GM21381 (cell line): ENCODE measurements around the gene XYLT2.
A peak's percentile ranks its signal among the peaks of the same experiment; 100 is the strongest.
"Not testable (repeated sequence)": the region's sequence is repeated elsewhere in the genome, so short reads cannot be mapped to it uniquely, and the experiment has no call there.

ENCODE experiments used
- ATAC-seq: cut with Tn5 transposase; IDR thresholded peaks from one replicate; pipeline ENCODE4 v1.9.1; 2021; ENCODE audit warnings: mild to moderate bottlenecking, moderate library complexity; ENCODE audit not compliant: unreplicated experiment

The XYLT2 gene

GRCh38 chr17:50345432-50346312 lies at the start of gene XYLT2:
TSS of gene XYLT2 (plus strand) at chr17:50346126. CDS start at chr17:50346141, 15 bp downstream.
- ATAC-seq: peak; percentile 81

GRCh38 chr17:50297407-50297865 lies 48.5 kb upstream of the XYLT2 start:
- peak; percentile 65 for ATAC-seq

DNA sequence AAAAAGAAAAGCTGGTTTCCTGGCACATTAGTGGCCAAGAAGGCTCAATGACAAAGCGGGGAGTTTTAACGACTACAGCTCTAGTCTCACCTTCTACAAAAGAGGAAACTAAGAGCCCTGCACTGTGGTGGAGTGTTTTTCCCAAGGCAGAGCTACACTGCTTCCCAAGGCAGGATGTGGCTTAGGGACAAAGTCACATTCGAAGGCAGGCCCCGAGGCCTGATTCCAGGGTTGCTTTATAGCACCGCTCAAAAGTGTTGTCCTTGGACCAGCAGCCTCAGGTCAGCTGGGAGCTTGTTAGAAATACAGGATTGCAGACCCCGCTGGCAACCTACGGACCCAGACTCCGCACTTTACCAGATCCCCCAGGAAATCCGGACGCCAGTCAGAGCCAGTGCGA lies 47.9 kb upstream of the XYLT2 start:
- no peak for ATAC-seq

GRCh38 chr17:50299776-50300175 lies 46.1 kb upstream of the XYLT2 start:
- ATAC-seq: no peak

- not testable (repeated sequence) for ATAC-seq
Measured at GRCh38 chr17:50300824-50301223, 45.1 kb upstream of the XYLT2 start.

- no peak for ATAC-seq
Measured at GRCh38 chr17:50301891-50302584, 43.9 kb upstream of the XYLT2 start.

GRCh38 chr17:50303051-50303450 lies 42.9 kb upstream of the XYLT2 start:
- ATAC-seq: no peak

DNA sequence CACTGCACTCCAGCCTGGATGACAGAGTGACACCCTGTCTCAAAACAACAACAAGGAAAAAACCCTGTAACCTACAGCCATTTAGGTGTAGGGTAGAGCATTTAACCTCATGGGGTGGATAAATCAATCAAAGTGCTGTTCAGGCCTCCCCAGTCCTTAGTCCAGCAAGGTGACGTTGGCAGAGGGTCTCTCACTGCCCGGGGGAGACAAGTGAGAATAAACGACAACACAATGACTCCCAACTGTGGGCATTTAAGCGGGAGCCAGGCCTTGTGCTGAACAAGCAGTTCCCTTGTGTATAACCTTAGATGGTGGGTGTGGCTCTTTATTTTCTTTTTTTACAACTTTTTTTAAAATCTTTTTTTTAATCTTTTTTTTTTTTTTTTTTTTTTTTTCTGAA lies 42.3 kb upstream of the XYLT2 start:
- no peak for ATAC-seq

DNA sequence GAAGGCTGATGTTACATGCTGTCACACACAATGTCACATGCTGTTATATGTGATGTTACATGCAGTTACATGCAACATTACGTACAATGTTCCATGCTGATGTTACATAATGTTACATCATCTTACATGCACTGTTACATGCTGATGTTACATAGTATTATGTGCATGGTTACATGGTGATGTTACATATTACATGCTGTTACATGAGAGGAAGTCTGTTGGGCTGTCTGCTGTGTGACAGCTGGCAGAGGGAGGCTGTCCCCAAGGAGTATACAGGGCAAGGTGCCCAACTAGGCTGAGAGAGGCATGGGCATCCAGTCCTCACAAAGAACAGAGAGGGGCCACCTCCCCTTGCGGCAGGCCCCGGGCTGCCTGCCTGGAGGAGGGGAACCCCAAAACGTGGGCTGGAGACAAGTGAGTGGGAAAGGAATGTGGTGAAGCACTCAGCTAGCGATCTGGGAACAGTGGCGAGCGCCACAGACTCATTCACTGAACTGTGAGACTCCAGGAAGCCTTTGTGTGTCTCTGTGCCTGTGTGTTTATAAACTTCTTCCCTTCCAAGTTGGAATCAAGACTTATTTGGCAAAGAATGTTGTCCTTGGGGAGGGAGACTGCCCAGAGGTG lies 41.0 kb upstream of the XYLT2 start:
- no peak for ATAC-seq

GRCh38 chr17:50307654-50308053 lies 38.3 kb upstream of the XYLT2 start:
- ATAC-seq: no peak

GRCh38 chr17:50308666-50309065 lies 37.3 kb upstream of the XYLT2 start:
- ATAC-seq: no peak

DNA sequence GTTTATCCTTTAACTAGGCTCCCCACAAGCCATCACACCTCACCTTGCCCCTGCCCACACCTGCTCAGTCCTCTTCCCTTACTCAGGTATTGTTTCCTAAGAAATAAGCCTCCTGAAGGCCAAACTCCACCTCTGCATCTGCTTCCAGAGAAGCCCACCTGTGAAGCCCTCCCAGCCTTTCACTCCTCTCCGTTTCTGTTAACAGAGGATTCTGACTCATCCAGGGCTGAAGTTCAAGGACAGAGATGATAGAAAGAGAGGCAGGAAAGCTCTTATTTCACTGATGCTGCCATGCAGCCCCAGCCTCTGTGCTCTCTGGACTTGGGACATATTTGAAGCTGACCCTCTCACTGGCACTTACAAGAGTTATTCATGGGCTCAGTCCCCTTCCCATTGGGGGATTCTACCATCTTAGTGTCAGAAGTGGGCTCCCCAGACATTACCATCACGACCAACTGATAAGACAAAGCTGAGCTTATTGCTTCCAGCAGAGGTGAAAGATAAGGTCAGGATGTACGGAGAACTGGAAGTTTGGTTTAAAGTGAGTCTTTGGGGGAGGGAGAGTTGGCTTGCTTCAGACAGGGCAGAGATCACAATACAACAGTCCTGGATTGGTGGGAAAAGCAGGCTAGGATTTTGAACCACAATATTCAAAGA lies 35.3 kb upstream of the XYLT2 start:
- ATAC-seq: peak; percentile 21

GRCh38 chr17:50311112-50311460 lies 34.8 kb upstream of the XYLT2 start:
- peak; percentile 77 for ATAC-seq

- ATAC-seq: no peak
Measured at GRCh38 chr17:50311483-50311882, 34.4 kb upstream of the XYLT2 start.

DNA sequence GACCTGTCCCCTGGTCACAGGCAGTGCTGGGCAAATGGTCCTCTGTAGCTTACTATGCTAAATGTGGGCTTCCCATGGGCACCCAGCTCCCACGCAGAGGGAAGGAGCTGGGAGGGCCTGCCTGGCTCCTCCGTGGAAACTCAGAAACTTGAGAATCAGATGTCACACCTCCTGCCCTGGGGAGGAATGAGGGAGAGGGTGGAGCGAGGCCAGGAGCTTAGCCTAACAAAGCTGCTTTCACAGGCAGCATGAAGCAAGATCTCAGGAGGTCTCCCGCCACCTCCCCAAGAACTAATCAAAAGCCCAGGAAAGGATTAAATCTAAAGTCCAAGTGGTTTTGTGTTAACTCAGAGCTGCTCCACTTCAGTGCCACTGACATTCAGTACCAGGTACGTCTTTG lies 33.6 kb upstream of the XYLT2 start:
- no peak for ATAC-seq

DNA sequence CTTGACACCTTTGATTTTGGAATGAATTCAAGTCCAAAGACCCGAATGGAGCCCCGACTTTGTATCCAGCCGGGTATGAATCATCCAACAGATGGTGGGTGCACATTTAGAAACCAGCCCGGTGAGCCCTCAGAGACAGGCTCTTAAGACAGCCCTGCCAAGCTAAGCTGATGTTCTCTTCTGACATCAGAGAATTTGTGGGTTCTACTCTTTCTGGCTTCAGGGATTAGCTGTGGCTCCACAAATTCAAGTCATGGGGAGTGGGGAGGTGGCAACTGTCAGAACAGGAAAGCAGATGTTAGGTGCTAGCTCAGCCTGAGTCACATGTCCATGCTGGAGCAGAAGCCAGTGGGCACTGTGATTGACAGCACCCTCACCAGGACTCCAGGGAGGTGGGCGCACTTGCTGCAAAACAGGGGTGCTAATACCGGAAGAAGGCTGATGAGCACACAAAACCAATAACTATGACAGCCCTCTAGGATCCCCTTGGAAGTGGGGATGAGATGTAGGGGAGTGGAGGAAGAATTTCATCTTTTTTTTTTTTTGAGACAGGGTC lies 31.4 kb upstream of the XYLT2 start:
- no peak for ATAC-seq

DNA sequence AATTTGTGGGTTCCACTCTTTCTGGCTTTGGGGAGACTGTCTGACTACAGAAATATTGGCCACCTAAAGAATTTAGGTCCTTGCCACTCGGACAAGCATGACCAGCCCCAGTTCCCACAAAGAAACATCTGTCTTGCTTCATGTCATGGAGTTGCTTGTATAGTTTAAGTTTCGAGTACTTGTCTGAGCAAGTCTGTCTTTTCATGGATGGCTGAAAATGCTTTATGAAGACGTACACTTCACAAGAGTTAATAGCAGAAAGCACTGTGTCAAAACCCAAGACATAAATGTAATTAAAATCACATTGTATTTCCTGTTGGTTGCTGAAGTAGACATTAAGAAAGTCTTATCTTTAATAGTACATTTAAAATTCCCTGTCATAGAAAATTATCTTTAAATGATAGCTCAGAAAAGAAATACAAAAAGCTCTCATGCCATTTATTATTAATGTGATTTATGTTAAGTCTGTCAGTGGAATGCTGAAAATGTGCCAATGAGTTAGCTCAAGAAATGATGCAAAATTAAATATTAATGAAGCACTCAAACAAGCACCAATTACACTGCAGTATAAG lies 29.8 kb upstream of the XYLT2 start:
- no peak for ATAC-seq

- ATAC-seq: not testable (repeated sequence)
Measured at GRCh38 chr17:50316660-50317059, 29.3 kb upstream of the XYLT2 start.

DNA sequence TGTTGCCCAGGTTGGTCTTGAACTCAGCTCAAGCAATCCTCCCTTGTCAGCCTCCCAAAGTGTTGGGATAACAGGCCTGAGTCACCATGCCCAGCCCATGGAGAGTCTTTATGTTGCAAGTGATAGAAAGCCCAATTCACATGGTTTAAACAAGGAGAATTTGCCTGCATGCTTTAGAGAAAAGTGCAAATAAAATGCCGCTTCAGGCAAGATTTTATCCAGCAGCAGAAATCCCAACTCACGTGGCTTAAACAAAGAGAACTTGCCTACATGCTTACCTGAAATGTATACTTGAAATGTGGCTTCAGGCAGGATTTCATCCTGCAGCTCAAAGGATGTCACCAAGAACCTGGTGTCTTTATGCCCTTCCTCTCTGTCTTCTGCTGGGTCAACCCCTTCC lies 28.8 kb upstream of the XYLT2 start:
- no peak for ATAC-seq

- no peak for ATAC-seq
Measured at GRCh38 chr17:50318501-50319285, 27.2 kb upstream of the XYLT2 start.
